GM18502 (cell line): ENCODE measurements around the gene PLEKHG5.

Experiments used
- ATAC-seq: cut with Tn5 transposase; IDR thresholded peaks from one replicate; pipeline ENCODE4 v1.9.1; 2021; ENCODE audit warnings: mild to moderate bottlenecking; ENCODE audit not compliant: unreplicated experiment, poor library complexity

The PLEKHG5 gene

DNA sequence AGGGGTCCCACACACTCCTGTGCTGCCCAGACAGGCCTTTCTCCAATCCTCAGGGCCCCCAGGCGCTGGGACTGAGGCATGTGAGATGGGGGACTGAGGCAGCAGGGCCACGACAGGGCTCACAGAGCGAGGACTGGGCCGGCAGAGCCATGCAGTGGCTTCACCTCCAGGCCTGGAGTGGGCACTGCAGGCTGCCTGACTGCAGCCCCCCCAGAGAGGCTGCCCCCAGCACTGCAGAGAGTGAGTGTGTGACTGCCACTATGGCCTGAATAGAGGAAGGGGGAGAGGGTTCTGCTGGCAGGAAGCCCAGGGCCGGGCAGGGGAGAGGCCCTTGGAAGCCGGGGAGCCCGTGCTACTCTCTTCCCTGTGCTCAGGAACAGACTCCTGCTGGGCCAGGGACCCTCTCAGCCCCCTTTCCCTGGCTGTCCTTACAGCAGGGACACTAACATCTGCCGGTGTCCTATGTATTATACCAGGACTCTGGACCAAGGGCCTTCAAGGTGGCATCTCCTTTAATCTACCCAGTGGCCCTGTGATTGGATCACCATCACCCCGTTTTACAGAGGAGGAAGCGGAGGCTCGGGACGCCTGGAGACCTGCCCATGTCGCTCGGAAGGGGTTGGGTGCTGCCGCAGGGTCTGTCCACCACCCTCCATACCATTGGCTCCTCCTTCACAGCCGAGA is 20.2 kb upstream of the PLEKHG5 start:
- no peak for ATAC-seq

DNA sequence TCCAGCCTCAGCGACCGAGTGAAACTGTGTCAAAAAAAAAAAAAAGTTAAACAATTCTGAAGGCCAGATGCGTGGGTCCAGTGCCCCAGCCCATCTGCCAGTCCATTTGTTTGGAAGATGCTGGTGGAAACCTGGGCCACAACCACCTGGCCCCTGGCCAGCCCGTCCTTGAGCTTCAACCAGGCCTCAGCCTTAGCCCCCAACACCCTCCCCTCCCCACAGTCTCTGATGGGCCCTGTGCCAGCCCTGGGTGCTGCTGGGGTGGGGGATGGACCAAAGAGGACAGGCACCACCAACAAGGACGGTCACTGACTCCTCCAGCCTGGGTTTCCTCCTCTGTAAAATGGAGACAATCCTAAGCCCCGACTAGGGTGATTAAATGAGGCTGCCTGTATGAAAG is 19.6 kb upstream of the PLEKHG5 start:
- no peak for ATAC-seq

DNA sequence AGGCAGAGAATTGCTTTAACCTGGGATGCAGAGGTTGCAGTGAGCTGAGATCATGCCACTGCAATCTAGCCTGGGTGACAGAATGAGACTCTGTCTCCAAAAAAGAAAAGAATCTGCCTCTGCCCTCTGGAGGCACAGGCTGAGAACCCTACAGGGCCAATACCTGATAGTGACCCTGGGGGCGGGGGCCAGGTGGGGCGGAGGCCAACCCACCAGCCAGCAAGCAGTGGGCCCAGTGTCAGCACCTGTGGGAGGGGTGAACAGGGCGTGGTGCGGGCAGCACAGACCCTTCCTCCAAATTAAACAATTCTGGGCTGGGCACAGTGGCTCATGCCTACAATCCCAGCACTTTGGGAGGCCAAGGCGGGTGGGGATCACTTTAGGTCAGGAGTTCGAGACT is 19.0 kb upstream of the PLEKHG5 start:
- no peak for ATAC-seq

DNA sequence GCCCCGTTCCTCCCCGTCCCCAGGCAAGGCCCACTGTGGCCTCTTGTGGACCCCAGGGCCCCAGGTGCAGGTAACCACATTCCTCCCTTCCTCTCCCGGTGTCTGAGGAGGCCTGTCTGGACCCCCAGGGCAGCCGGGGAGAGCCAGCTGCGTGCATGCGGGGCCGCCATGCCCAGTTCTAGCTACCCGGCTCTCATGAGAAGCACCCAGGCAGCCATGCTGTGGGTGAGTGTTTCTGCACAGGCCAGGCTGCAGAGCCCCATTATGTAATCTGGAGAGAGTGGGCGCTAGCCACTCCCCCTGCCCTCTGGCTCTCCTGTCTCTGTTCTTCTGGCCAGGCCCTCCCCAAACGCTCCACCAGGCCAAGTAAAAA is 18.4 kb upstream of the PLEKHG5 start:
- ATAC-seq, result no peak

DNA sequence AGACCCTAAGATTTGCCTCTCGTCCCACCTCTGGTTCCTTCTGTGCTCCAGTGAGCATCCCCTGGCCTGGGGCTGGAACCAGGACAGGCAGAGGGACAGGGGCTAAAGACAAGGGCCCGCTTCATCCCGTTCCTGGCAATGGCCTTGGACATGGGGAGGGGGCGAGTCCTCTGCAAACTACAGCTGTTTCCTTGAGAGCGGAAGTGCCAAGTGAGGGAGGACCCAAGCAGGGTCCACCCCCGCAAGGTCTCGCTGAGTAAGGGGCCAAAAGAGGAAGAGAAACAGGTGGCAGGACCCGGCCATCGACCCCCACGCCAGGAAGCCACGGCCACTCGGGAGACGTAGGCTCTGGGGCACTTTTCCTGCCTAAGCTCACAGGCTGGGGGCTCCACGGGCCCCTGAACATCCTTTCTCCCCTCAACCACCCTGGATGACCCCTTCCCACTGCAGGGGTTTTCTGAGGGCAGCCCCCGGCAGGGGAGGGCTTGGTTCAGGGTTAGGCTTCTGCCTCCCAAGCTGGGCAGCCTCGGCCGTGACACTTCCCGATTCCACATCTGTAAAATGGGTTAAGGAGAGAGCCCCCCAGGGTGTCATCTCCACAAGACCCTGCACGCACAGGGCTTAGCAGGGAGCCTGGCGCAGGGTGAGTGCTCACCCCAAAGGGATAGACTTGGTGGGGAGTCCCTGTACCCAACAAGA is 17.9 kb upstream of the PLEKHG5 start:
- no peak for ATAC-seq

DNA sequence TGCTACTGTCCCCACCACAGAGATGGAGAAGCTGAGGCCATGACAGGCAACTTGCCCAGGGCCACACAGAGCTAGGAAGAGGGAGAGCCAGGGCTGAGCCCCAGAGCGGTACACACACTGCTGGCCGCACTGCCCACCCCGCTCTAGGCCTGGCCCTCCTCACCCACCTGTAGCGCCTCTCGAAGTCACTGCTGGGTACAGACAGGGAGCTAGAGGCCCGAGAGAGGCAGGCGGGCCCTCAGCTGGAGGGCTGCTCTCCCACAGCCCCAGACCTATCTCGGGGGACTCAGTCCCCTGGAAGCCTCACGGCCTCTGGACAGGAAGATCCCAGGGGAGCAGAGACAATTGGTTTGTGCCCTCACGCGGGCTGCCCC is 17.3 kb upstream of the PLEKHG5 start:
- ATAC-seq, result no peak

DNA sequence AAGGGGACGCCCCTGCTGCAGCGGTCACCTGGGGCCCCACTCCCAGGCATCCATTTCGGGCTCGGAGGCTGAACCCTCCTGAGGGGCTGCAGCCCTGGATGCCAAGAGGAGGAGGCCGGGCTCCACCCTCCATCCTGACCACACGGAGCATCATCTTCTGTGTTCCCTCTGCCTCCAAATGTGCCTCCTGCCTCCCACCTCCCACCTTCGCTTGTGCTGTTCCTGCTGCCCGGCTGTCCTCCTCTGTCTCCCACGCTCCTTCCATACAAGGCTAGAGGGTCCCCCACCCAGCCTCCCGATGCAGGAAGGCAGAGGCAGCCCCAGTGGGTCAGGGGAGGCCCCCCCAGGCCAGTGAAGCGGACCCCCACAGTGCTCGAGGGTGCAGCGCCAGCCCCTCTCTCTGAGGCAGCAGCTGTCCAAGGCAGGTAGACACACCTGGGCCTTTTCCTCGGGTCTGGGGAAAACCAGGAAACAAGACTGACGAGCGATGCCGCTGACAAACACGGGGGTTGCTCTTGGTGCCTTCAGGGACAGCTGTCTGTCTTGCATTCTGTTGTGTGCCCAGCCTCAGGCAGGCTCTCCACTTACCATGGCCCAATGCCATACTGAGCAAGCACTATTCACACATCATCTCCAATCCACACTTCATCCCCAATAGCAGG is 16.8 kb upstream of the PLEKHG5 start:
- no peak for ATAC-seq

DNA sequence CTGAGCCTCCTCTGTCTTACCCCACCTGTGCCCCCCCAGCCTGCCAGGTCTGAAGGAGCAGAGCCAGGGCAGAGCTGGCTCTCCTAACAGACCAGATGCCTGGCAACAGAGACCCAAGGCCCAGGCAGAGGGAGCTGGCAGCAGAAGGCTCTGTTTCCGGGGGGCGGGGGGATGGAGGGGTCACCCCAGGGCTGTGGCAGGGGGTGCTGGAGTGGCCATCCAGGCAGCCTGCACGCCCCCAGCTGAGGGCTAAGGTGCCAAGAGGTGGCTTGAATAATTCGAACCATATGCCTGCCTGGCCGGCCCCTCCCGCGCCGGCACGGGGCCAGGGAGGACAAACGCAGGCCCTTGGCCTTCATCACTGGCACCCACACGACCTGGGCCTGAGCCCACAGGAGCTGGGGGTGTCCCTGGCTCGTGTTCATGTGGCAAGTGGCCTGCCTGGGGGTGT is 16.0 kb upstream of the PLEKHG5 start:
- no peak for ATAC-seq

DNA sequence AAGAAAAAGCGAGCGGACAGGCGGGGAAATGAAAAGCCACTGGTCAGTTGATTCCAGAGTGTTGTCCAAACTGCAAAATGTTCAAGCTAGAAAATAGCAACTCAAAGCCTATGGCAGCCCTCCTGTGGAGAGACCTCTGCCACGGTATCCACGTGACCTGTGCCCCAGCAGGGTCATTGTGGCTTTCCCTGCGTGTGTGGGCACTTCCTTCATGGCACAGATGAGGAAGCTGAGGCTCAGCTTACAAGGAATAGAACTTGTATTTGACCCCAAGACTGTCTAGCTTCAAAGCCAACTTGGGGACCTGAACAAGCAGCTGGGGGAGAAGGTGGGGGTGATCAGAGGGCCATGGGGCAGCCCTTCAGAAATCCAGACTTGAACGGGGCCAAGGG is 15.6 kb upstream of the PLEKHG5 start:
- no peak for ATAC-seq

DNA sequence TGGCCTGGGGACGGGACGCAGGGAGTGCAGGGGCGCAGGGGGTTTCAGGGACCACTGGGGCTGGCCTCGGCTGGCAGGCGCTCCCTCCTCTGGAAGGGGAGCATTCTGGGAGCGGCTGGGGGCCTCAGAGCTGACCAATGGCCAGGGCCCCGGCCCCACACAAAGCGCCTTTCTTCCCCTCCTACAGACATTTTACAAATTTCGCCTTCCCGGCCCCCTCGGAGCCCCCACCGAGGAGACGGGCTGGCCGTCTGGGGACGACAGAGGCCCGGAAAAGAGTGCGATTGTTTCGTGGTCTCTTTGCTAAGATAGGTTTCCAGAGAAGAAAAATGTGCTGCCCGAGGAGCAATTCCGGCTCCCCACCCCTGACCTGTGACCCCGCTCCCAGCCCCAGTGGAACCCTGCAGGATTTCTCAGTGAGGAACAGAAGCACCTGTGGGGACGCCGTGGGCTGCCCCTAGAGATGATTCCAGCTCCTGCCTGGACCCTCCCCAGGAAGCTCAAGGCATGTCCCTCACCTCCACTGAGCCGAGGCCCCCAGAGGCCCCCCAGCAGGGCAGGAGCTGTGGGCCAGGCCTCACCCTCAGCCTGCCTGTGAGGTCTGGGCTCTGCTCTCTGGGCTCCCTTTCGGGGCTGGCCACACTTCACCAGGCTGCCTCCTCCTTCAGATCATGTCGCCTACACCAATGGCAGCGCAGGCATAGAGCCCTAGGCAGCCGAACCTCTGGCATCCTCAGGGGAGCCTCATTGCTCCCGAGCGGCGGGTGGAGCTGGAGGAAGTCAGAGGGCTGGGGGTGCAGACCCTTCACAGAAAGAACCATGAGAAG is 15.0 kb upstream of the PLEKHG5 start:
- ATAC-seq, result no peak

DNA sequence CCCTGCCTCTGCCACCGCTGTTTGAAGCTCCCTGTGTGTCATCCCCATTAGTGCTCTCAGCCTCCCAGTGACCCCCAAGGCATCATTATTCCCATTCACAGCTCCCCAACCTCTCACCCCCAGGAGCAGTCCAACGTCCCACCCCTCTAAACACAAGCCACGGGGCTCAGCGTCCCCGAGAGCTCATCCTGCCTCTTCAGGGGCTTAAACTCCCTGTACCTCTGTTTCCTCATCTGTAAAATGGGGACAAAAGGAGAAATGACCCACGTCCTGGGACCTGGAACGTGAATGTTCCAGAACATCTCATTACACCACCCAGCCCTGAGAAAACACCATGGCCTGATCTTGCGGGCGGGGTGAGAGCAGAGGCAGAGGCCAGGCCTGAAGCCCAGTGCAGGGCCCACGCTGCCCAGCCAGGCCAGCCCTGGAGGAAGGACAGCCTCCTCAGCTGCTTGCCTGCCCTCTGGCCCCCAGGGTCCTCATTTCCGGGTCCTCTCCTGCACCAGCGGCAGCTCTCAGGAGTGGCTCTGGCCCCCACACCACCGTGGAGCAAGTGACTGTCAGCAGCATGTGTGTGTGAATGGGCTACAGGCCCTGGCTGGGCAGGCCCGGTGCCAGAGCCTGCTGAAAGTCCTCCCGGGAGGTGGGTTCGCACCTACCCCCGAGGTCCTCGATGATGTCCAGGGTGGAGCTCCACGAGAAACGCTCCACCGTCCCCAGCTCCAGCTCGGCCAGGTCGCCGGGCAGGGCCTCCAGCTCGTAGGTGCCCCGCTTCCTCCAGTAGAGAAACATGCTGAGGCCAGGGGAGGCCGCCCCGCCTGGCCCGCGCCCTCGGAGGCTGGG is 14.1 kb upstream of the PLEKHG5 start:
- ATAC-seq, result no peak

DNA sequence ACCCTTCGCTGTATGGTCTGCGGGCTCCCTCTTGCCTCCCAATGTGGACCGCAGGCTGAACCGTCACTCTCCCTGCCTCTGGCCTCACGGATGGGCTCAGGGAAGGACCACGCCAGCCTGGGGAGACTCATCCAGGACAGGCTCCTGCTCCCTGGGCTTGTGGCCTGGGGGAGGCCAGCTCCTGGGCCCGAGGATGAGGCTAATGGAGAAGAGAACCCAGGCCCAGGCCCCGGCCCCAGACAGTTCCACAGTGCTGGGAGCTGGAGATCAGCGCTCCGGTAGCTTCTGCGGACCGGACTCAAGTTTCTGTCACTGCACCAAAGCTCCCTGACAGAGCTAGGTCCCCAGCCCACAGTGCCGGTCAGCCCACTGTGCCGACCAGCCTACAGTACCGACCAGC is 13.4 kb upstream of the PLEKHG5 start:
- no peak for ATAC-seq

DNA sequence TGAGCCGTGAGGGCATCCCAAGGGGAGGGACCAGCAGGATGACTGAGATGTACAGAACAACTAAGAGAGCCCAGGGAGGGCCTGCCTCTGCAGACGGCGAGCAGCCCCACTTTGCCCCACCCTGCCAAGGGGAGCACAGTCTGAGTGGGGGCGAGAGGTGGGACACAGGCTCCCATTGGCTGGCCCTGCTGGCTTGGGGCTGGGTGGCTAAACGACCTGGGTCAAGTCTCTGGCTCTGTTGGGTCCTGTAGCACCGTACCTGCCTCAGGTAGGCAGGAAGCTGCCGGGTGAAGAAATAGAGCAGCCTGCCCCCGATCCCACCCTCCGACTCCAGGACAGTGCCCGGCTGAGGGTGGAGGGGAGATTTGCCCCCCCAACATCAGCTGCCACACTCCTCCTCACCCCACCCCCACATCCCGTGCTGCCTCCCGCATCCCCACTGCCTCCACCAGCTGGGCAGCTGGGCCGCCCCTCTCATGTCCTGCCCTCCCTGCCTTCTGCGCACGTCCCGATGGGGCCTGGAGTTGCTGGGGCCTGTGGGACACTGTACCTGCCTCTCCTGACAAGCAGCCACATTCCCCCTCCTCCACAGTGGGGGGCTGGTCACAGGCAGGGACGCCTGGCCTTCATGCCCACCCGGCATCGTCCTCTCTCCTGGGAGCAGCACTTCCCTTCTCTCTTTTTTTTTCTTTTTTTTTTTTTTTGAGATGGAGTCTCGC is 12.6 kb upstream of the PLEKHG5 start:
- ATAC-seq, result no peak

DNA sequence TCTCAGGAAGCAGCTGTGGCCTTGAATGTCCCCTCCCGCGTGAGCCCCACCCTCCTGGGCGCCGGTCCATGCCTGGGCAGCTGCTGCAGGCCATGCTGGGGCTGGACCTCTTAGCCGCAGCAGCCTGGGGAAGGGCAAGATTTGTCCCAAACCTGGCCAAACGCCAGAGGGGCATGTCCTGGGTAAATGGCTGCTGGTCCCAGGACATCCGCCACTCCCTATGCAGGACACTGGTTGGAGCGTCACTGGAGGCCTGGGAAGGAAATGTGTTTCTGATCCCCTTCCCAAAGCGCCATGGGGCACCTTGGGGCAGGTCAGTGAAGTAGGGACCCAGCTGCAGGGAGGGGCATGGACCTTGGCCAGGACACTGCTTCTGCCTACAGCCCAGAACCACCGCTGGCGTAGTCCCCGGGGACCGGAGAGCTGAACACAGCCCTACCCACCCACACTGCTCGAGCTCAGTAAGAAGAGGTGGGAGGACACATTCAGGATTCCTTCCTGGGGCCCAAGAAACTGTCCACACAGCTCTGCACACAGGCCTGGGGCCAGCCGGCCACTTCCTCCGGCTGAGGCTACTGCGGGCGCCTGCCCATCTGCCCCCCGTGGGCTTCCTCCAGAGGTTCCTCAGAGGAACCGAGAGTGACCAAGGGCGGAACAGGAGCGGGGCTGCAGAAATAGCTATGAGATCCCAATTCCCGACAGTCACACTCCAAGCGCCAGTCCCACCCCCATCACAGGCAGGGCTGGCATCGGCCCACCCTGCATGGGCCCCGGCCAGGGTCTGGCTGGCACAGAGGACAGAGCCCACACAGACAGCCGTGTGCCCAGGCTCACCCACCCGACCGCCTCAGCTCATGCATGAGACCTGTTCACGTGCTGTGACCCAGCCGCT is 10.8 kb upstream of the PLEKHG5 start:
- ATAC-seq, result no peak

DNA sequence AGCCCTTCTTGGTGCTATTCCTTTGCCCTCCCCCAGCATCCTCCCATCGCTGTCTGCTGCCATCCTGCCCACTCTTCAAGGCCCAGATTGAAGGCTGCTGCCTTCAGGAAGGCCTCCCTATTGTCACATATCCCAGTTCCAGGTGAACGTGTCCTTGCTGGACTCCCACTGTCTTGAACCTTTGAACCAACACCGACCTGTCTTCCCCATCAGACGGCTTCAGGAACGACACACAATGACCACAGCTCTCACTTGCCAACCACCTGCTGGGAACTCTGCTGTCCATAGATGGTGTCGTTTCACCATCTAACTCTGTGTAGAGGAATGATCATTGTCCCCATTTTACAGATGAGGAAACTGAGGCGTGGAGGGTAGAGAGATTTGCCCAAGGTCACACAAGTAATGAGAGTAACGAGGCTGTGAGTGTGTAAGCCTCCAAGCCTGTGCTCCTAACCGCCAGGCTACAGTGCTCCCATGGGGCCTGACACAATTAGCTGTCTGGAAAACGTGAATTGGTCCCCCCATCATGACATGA is 9.9 kb upstream of the PLEKHG5 start:
- ATAC-seq, result no peak

DNA sequence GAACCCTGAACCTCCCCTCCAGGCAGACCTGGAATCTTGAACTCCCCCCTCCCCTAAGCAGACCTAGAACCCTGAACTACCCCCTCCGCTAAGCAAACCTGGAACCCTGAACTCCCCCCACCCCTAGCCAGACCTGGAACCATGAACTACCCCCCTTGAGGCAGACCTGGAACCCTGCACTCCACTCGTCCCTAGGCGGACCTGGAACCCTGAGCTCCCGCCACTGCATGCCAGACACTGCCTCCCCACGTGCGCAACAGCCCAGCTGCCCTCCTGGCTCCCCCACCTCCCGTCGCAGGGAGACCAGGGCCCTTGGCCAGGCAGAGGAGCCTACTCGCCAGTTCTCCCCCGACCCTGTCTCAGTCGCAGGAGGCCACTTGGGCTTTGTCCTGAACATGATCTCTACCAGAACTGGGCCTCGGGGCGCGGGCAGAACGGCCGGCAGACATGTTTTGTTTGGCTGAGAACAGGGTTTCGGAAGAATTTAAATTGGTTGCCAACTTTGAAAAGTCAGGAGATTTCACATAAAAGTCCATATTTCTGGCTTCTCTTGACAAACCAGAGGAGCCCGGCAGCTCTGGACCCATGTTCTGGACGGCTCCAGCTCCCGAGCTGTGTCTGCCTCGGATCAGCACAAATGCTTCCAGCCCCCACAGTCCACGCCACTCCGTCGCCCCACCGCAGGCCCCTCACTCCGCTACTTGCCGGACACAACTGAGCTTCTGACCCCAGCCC is 9.2 kb upstream of the PLEKHG5 start:
- no peak for ATAC-seq

DNA sequence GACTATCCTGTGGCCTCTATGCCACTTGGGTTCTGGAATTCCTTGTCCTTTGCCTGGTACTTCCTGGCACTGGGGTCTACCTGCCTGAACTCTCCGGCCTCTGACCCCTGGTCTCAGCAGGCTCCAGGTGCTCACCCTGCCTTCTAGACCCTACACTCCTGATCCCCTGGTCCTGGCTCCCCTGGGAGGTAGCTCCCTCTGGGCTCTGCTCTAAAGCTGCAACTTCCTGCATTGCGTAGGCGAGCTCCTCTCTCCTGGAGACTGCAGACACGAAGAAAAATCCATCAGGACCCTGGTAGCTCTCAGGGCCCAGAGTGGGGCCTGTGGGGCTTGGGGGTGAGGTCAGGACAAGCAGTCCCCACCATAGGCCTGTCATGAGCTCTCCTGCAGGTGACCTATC is 7.8 kb upstream of the PLEKHG5 start:
- ATAC-seq, result no peak
